Suprapubic skin (tissue), 4 donors: Measurements from ENCODE around the gene ING5. TPM values are rescaled to one million over a fixed set of nuclear protein-coding genes. Genes with fewer than 3 reads are reported as not detected.

Experiments used
- DNase-seq, 2 donors: peaks; one replicate each; pipeline ENCODE4 v3.0.0-alpha.2; 2019; ENCODE audit warnings: low spot score in 2 of 2
- H3K27ac ChIP-seq: fragments of 200-600 bp; sonication (generic); one replicate; pipeline ENCODE4 v1.5.1; 2019
- H3K27me3 ChIP-seq: fragments of 200-600 bp; sonication (generic); one replicate; pipeline ENCODE4 v1.5.1; 2019
- H3K36me3 ChIP-seq: fragments of 200-600 bp; sonication (generic); one replicate; pipeline ENCODE4 v1.5.1; 2019
- H3K4me1 ChIP-seq: fragments of 200-600 bp; sonication (generic); one replicate; pipeline ENCODE4 v1.5.1; 2019
- H3K4me3 ChIP-seq: fragments of 200-600 bp; sonication (generic); one replicate; pipeline ENCODE4 v1.5.1; 2019; ENCODE audit warnings: mild to moderate bottlenecking
- H3K9me3 ChIP-seq: fragments of 200-600 bp; sonication (generic); one replicate; pipeline ENCODE4 v1.5.1; 2019
- CTCF ChIP-seq, 2 donors: fragments of 200-600 bp in 1 of 2; fragments of 450-650 bp in 1 of 2; sonication (generic) in 1 of 2; IDR thresholded peaks; one replicate each; pipeline ENCODE4 v1.5.1; 2016 to 2019; ENCODE audit warnings: antibody characterized with exemption in 2 of 2, mild to moderate bottlenecking in 1 of 2, moderate library complexity in 1 of 2
- EP300 ChIP-seq: sonication (generic); formaldehyde crosslinking; IDR thresholded peaks from one replicate; pipeline ENCODE4 v1.6.1; 2017; ENCODE audit warnings: antibody characterized with exemption
- POLR2A ChIP-seq, 2 donors: fragments of 450-650 bp; IDR thresholded peaks; one replicate each; pipeline ENCODE4 v1.6.1; 2017; ENCODE audit warnings: antibody characterized with exemption in 2 of 2, mild to moderate bottlenecking in 2 of 2, moderate library complexity in 2 of 2
- POLR2AphosphoS5 ChIP-seq, 3 donors: sonication (generic); formaldehyde crosslinking; IDR thresholded peaks; one replicate each; pipeline ENCODE4 v1.6.1; 2017; ENCODE audit warnings: antibody characterized with exemption in 3 of 3
- WGBS: methylation state at CpG from one replicate; pipeline ENCODE4 v1.1.5; 2018; 5-methylcytosine and 5-hydroxymethylcytosine counted together
- total RNA-seq, 4 donors: library from RNA; depleted of rRNA; stranded (reverse); fragments of >200 nt; gene quantifications; one replicate each; pipeline ENCODE4 v1.1.0, GENCODE V29; 2016

ING5 gene
- total RNA-seq, 4 donors from 2014 or later: 32.1 to 94.9 (median 46.4) TPM

DNA sequence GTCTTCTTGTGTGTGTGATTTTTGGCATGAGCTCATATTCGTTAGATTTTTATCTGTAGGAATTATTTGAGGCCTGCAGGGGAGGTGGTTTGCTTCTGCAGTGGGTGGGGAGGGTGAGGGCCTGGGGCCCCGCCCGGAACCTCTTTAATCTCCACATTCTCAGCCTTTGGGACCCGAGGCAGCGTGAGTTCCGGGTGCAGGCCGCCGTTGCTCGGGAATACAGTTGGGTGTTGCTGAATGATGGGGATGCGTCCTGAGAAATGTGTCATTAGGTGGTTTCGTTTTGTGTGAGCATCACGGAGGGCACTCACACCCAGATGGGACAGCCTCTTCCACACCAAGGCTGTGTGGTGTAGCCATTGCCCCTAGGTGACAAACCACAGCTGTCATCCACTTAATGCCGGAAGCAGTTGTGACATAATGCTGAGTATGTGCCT, 61.1 kb downstream of the ING5 start:
- Histone ChIP-seq H3K9me3 (no peaks in the 10 kb centered on the region), H3K4me1 (no peaks in the 10 kb centered on the region), H3K27ac (no peak overlapping the region), H3K36me3 (peaks cover 28% of the 10 kb centered on the region), H3K27me3 (no peaks in the 10 kb centered on the region), H3K4me3 (no peak overlapping the region)
- DNase-seq: peak in 1 of 2 donors; percentile 56
- WGBS: 62% methylated on average over 13 of the region's 13 CpGs
- TF ChIP-seq CTCF (IDR thresholded peaks at IDR 0.05) (no peak), EP300 (no peak), POLR2AphosphoS5 (IDR thresholded peaks at IDR 0.05) (no peak), POLR2A (IDR thresholded peaks at IDR 0.05) (no peak)

DNA sequence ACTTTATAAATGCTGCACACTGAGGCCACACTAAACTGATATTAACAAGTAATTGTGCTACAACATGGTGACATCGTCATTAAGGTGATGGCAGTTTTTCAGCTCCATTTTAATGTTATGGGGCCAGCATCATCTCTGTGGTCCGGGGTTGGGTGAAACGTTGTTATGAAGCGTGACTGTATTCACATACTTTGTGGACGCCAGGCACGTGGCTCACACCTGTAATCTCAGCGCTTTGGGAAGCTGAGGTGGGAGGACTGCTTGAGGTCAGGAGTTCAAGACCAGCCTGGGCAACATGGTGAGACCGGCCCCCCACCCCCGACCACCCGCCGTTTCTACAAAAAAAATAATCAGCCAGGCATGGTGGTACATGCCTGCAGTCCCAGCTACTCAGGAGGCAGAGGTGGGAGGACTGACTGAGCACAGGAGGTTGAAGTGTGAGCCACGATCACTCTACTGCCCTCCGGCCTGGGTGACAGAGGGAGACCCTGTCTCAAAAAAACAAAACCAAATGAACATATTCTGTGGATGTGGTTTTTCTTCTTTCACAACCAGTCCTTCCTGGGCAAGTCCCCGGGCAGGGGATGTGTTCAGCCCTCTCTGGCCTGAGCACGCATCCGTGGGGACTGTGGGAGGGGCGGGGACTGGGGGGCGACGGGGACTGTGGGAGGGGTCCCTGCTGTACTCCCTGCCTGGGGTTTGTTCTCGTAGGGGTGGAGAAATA, 61.9 kb downstream of the ING5 start:
- Histone ChIP-seq H3K9me3 (no peaks in the 10 kb centered on the region), H3K27me3 (no peaks in the 10 kb centered on the region), H3K27ac (no peak overlapping the region), H3K4me3 (no peak overlapping the region), H3K4me1 (no peaks in the 10 kb centered on the region), H3K36me3 (peaks cover 29% of the 10 kb centered on the region)
- peak in 1 of 2 donors; percentile 40 for DNase-seq
- WGBS: 82% methylated on average over 20 of the region's 20 CpGs
- TF ChIP-seq POLR2AphosphoS5 (IDR thresholded peaks at IDR 0.05) (no peak), POLR2A (IDR thresholded peaks at IDR 0.05) (no peak), EP300 (no peak), CTCF (IDR thresholded peaks at IDR 0.05) (no peak)

- no peak overlapping the region for H3K27ac ChIP-seq
- no peaks in the 10 kb centered on the region for H3K4me1 ChIP-seq
- peaks cover 26% of the 10 kb centered on the region for H3K36me3 ChIP-seq
- H3K27me3 ChIP-seq: no peaks in the 10 kb centered on the region
- WGBS: 84% methylated on average over 11 of the region's 27 CpGs
- TF ChIP-seq EP300 (no peak), CTCF (IDR thresholded peaks at IDR 0.05) (no peak), POLR2A (IDR thresholded peaks at IDR 0.05) (no peak), POLR2AphosphoS5 (IDR thresholded peaks at IDR 0.05) (no peak)
- H3K4me3 ChIP-seq: no peak overlapping the region
- H3K9me3 ChIP-seq: no peaks in the 10 kb centered on the region
- peak in 1 of 2 donors; percentile 76 for DNase-seq
These were observed 62.7 kb downstream of the ING5 start for GRCh38 chr2:241764275-241765241.

DNA sequence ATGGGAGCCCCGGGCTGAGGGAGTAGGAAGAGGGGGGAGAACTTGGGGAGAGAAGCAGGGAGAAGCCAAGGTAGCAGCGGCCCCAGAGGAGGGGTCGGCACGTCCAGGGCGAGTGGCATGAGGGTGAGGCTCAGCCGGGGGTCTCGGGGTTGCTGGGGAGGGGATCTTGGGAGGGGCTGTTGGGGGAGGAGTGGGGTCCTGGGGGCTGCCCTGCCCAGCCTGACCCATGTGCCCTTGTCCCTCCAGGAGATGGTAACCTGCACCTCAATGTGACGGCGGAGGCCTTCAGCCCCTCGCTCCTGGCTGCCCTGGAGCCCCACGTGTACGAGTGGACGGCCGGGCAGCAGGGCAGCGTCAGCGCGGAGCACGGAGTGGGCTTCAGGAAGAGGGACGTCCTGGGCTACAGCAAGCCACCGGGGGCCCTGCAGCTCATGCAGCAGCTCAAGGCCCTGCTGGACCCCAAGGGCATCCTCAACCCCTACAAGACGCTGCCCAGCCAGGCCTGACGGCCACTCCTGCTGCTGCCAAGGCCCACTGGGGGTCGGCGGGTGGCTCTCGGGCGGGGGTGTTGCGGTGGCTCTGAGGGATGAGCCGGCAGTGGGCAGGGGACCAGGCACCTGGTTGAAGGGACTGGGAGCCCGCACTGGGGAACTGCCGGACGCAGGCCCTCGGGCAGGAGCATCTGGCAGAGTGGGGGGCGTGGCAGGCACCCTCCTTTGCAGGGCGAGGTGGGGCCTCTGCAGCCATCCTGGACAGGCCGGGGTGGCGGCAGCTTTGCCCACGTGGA, 65.8 kb downstream of the ING5 start:
- Histone ChIP-seq H3K36me3 (peaks cover 13% of the 10 kb centered on the region), H3K9me3 (no peaks in the 10 kb centered on the region), H3K4me1 (peaks cover 10% of the 10 kb centered on the region), H3K27ac (no peak overlapping the region), H3K4me3 (no peak overlapping the region), H3K27me3 (no peaks in the 10 kb centered on the region)
- TF ChIP-seq CTCF (IDR thresholded peaks at IDR 0.05): no peak
- no peak for TF ChIP-seq EP300
- no peak for TF ChIP-seq POLR2A (IDR thresholded peaks at IDR 0.05)
- TF ChIP-seq POLR2AphosphoS5 (IDR thresholded peaks at IDR 0.05): no peak
- WGBS: 89% methylated on average over 6 of the region's 37 CpGs
- DNase-seq: no peak
